C4-2B (cell line): ENCODE results near the gene VPS13D.

ENCODE experiments used
- H3K27ac ChIP-seq: fragments of 450-650 bp; 2 replicates; pipeline ENCODE4 v1.5.1; 2017
- ZFX ChIP-seq: fragments of 450-650 bp; IDR thresholded peaks from 2 replicates; pipeline ENCODE4 v1.6.1; 2017
- TF ChIP-seq, protein P1 (sequence below): fragments of 450-650 bp; conservative IDR thresholded peaks from 2 replicates; pipeline ENCODE4 v1.5.1; 2017; ENCODE audit warnings: mild to moderate bottlenecking

VPS13D gene

DNA sequence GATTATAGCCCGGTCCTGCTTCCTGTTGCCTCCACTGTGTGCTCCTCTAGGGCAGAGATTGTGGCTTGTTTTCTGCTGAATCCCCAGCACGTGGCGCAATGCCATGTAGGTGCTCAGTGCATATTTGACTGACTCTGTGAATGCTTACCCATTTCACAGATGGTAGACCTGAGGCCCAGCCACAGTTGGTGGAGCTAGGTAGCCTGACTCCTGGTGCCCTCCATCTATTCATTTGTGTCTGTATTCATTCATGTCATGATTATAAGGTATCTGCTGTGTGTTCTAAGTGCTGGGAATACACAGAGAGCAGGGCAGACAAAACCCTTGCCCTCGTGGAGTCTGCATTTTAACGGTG, 40.5 kb upstream of the VPS13D start:
- TF ChIP-seq ZFX = no peak
- TF ChIP-seq, protein P1, sequence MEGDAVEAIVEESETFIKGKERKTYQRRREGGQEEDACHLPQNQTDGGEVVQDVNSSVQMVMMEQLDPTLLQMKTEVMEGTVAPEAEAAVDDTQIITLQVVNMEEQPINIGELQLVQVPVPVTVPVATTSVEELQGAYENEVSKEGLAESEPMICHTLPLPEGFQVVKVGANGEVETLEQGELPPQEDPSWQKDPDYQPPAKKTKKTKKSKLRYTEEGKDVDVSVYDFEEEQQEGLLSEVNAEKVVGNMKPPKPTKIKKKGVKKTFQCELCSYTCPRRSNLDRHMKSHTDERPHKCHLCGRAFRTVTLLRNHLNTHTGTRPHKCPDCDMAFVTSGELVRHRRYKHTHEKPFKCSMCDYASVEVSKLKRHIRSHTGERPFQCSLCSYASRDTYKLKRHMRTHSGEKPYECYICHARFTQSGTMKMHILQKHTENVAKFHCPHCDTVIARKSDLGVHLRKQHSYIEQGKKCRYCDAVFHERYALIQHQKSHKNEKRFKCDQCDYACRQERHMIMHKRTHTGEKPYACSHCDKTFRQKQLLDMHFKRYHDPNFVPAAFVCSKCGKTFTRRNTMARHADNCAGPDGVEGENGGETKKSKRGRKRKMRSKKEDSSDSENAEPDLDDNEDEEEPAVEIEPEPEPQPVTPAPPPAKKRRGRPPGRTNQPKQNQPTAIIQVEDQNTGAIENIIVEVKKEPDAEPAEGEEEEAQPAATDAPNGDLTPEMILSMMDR = no peak
- peak overlapping the region; percentile 61 for H3K27ac ChIP-seq

DNA sequence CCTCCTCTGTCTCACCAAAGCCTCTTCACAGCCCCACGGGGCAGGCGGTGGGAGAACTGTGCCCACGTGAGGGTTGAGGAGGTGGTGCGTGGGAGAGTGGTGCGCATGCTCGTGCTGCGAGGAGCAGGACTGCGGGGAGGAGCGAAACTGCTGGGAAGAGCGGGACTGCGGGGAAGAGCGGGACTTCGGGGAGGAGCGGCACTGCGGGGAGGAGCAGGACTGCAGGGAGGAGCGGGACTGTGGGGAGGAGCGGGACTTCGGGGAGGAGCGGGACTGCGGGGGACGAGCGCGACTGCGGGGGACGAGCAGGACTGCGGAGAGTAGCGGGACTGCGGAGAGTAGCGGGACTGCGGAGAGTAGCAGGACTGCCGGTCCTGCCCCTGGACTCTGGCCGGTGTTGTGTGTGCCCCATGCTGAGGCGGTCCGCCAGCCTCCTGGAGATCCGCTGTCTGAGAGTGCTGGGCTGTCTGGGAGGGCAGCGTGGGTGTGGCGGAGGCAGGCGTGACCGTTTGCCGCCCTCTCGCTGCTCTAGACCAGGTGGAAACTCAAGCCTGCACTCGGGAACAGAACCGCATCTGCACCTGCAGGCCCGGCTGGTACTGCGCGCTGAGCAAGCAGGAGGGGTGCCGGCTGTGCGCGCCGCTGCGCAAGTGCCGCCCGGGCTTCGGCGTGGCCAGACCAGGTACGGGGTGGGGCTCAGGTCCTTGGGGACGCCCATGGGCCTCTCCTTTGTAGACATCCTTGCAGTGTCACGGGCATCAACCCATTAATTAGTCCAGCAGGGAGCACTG, 38.4 kb upstream of the VPS13D start:
- no peak overlapping the region for H3K27ac ChIP-seq
- TF ChIP-seq, protein P1 = no peak
- no peak for TF ChIP-seq ZFX

DNA sequence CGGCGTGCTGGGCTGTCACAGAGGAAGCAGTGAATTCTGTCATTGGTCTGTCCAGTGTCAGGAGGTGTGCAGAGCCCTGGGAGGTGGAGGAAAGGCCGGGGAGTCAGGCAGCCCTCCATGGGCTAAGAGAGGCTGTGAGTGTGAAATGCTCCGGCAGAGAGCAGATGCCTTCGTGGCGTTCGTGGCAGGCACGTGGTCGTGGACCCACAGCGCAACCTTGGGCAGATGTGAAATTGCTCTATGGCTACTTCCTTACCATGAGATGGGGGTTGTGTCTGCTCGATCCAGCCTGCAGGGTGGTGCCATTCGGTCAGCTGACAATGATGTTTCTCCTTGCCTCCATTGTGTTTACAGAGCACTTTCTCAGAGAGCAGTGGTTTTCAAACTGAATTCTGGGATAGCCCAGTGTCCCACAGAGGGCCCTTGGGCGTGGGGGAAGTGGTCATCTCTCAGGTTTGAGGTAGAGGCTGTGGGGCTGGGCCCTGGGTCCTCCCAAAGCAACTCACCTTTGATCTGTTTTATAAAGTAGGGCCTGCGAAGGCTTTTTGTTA, 35.1 kb upstream of the VPS13D start:
- H3K27ac ChIP-seq = no peak overlapping the region

DNA sequence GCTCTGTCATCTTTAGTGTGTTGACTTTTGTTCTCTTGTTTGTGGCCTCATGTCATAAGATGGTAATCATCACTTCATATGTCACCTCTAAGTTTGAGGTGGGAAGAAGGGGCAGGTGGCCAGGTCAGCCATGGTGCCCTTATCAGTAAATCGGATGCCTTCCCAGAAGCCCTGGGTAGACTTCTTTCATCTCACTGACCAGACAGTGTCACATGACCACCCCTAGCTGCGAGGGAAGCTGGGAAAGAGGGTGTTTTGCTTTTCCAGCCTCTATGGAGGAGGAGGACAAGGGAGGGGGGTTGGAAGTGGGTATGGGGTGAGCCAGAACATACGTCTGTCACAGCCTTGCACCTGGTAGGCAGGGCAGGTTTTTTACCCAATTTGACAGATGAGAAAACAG, 34.4 kb upstream of the VPS13D start:
- H3K27ac ChIP-seq = no peak overlapping the region
- TF ChIP-seq, protein P1 = no peak
- TF ChIP-seq ZFX = no peak

More for the DNA sequence above, 35.1 kb upstream of the VPS13D start:
- no peak for TF ChIP-seq ZFX

DNA sequence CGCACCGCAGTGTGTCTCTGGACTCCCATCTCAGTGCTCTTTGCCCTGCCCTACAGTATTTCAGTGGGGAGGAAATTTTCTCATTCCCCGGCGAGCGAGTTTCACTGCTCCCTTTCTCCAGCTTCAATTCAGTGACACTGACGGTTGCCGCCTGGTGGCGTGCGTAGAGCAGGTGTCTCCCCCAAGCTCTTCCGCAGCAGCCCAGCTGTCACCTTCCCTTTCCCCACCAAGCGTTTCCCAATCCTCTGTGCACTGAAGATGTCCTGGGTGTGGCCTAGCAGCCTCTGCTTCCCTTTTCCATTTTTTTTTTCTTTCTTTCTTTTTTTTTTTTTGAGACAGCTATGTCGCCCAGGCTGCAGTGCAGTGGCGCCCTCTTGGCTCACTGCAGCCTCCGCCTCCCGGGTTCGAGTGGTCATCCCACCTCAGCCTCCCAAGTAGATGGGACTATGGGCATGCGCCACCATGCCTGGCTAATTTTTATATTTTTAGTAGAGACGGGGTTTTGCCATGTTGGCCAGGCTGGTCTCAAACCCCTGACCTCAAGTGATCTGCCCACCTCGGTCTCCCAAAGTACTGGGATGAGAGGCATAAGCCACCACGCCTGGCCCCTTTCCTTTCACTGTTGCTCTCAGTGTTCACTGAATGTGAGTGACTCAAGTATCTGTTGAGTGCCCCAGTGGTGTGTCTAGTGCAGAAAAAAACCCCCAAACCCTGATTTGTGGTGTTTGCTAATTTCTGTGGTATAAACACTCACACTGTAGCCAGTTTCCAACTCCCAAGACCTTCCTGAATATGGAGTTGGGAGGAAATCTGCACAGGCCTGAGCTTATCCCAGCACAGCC, 33.0 kb upstream of the VPS13D start:
- TF ChIP-seq ZFX = no peak
- TF ChIP-seq, protein P1 = no peak
- H3K27ac ChIP-seq = no peak overlapping the region

DNA sequence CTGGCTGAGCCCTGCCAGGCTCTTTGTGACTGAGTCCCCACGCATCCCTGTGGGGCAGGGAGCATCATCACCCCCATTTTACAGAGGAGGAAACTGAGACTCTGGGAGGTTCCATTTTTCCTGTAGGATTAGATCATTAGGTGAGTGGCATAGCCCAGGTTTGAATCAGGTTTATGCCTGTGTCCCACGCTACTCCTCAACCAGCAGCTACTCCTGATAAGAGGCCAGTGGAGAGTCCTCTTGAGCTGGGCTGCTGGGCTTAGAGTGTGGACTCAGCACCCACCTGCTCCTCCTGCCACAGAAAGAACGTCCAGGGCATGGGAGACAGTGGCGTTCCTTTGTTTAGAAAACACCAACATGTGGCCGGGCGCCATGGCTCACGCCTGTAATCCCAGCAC, 32.3 kb upstream of the VPS13D start:
- no peak for TF ChIP-seq ZFX
- TF ChIP-seq, protein P1 = no peak
- no peak overlapping the region for H3K27ac ChIP-seq

DNA sequence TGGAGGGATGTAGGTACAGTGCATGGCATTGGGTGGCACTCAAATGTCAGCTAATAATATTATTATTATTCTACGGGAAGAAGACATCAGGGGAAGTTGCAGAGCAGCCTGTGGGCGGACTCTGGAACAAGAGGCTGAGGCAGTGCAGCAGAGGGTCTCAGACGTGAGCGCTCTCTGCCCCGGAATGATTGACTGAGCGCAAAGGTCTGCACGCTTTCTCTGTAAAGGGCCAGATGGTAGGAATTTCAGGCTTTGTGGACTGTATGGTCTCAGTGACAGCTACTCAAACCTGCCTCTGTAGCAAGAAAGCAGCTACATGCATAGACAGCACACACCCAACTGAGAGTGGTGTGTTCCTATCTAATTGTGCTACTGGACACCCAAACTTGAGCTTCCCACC, 29.6 kb upstream of the VPS13D start:
- no peak overlapping the region for H3K27ac ChIP-seq
- no peak for TF ChIP-seq ZFX
- TF ChIP-seq, protein P1 = no peak
